HAP-1 (cell line): Measurements from ENCODE around the gene LRRC74A.
"Not testable (repeated sequence)": the region's sequence is repeated elsewhere in the genome, so short reads cannot be mapped to it uniquely, and the experiment has no call there.

ENCODE experiments used
- DNase-seq, 2 experiments: peaks; one replicate each; pipeline ENCODE4 v3.0.0-alpha.2; 2016 to 2020; ENCODE audit warnings: low spot score in 2 of 2
- H3K27me3 ChIP-seq: fragments of 250-450 bp; sonication (Bioruptor Pico); 2 replicates; pipeline ENCODE4 v1.5.1; 2020; ENCODE audit warnings: low read depth, mild to moderate bottlenecking, moderate library complexity
- H3K36me3 ChIP-seq: fragments of 250-450 bp; sonication (Bioruptor Pico); replicated peaks from 2 replicates; pipeline ENCODE4 v1.5.1; 2020; ENCODE audit warnings: mild to moderate bottlenecking
- H3K4me1 ChIP-seq: fragments of 250-450 bp; sonication (Bioruptor Pico); 2 replicates; pipeline ENCODE4 v1.5.1; 2020; ENCODE audit warnings: mild to moderate bottlenecking
- H3K4me3 ChIP-seq: fragments of 250-450 bp; sonication (Bioruptor Pico); 2 replicates; pipeline ENCODE4 v1.5.1; 2020; ENCODE audit warnings: mild to moderate bottlenecking, moderate library complexity
- H3K9me3 ChIP-seq: fragments of 250-450 bp; sonication (Bioruptor Pico); 2 replicates; pipeline ENCODE4 v1.5.1; 2020; ENCODE audit warnings: mild to moderate bottlenecking, moderate library complexity
- in situ Hi-C: fragments of 300-500 bp; cut with MboI; formaldehyde crosslinking; loops from 3 replicates; pipeline ENCODE4 v1.14.3; 2020; ENCODE audit warnings: low sequenced_read_pairs, inconsistent platforms, mixed read lengths

The LRRC74A gene

GRCh38 chr14:76900682-76901081, 74.5 kb downstream of the LRRC74A start:
- Histone ChIP-seq H3K4me1 (peaks cover 4% of the 10 kb centered on the region), H3K27me3 (no peaks in the 10 kb centered on the region), H3K9me3 (no peaks in the 10 kb centered on the region), H3K4me3 (no peak overlapping the region), H3K36me3 (no peaks in the 10 kb centered on the region)
- in situ Hi-C loops = no loop called here
- DNase-seq = no peak

DNA sequence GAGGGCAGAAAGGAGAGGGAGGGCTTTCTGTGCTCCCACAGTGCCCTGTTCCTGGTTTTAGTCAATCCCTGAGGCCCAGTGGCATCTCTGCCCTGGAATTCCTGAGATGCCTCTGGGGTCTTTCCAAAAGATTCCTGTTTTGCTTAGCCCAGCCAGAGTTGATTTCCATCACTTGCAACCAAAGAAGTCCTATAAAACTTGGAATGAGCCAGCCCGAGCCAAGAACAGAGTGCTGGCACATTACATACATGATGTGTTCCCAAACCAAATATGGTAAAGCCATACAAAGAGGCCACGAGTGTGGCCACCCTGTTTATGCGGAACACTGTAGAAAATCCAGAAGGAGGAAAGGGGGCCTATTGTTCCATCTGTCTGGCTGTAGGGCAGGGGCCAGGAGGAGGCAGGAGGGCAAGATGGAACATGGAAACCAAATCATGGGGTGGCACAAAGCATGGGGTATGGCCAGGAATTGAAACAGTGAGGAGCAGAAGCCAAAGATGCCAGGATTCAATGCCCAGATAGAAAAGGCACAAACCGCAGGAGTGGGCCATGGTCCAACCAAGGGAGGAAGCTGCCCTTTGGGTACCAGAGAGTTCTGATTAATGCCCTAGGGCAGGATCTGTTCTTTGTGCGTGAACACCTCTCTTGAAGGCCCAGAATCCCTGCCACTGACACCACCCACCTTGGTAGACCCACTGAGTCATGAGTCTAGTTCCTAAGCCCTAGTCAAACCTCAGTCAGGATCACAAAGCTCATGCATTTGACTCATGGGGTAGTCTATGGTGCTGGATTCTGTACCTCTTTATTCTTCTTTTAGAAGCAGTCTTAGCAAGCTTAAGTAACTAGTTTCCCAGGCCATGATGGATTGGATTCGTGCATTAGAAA, 75.2 kb downstream of the LRRC74A start:
- Histone ChIP-seq H3K4me3 (no peak overlapping the region), H3K27me3 (no peaks in the 10 kb centered on the region), H3K36me3 (no peaks in the 10 kb centered on the region), H3K4me1 (peaks cover 4% of the 10 kb centered on the region), H3K9me3 (no peaks in the 10 kb centered on the region)
- no peak for DNase-seq
- in situ Hi-C loops = no loop called here

DNA sequence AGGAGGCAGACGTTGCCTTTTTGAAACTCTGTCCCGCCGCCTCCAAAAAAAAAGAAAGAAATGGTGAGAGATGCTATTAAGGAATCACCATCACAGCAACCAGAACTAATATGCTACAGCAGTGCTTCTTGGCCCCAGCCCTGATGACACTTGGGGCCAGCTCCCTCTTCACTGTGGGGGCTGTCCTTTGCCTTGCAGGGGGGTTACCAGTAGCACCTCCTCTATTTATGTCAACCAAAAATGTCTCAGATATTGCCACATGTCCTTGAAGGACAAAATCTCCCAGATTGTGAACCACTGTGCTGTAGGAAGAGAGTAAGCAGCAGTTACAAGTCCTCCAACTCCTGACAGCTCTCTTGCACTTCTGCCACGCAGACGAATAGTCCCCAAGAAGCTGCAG, 76.4 kb downstream of the LRRC74A start:
- DNase-seq = no peak
- no peaks in the 10 kb centered on the region for H3K9me3 ChIP-seq
- H3K27me3 ChIP-seq = no peaks in the 10 kb centered on the region
- H3K36me3 ChIP-seq = no peaks in the 10 kb centered on the region
- no peak overlapping the region for H3K4me3 ChIP-seq
- H3K4me1 ChIP-seq = peaks cover 4% of the 10 kb centered on the region
- in situ Hi-C loops = no loop called here

DNA sequence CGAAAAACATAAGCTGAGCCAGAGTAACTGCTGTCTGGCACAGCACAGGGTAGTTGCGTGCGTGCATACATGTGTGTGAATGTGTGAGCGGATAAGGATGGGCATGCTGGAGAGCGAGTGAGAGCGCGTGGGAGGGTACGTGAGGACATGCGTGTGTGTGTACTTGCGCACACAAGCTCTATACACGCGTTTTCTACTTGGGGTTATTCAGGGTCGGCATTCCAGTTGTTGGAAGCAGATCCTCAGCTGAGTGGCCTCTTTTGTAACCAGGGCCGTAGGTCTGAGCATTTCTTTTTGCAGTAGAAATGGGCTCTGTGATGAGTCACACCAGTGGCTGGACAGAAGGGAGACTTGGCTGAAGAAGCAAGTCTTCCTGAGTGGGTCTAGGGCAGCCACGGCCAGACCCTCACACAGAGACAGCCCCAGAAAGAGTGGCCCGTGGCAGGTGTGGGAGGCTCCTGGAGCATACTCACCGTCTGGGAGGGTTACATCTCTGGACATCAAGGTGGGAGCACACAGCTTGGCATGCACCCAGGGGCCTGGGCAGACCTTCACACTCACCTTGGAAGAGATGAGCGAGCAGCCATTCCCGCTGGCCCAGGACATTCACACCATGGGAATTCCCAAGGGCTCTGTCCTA, 78.0 kb downstream of the LRRC74A start:
- Histone ChIP-seq H3K4me3 (no peak overlapping the region), H3K27me3 (no peaks in the 10 kb centered on the region), H3K9me3 (no peaks in the 10 kb centered on the region), H3K36me3 (no peaks in the 10 kb centered on the region), H3K4me1 (peaks cover 4% of the 10 kb centered on the region)
- DNase-seq = no peak
- in situ Hi-C loops = no loop called here

DNA sequence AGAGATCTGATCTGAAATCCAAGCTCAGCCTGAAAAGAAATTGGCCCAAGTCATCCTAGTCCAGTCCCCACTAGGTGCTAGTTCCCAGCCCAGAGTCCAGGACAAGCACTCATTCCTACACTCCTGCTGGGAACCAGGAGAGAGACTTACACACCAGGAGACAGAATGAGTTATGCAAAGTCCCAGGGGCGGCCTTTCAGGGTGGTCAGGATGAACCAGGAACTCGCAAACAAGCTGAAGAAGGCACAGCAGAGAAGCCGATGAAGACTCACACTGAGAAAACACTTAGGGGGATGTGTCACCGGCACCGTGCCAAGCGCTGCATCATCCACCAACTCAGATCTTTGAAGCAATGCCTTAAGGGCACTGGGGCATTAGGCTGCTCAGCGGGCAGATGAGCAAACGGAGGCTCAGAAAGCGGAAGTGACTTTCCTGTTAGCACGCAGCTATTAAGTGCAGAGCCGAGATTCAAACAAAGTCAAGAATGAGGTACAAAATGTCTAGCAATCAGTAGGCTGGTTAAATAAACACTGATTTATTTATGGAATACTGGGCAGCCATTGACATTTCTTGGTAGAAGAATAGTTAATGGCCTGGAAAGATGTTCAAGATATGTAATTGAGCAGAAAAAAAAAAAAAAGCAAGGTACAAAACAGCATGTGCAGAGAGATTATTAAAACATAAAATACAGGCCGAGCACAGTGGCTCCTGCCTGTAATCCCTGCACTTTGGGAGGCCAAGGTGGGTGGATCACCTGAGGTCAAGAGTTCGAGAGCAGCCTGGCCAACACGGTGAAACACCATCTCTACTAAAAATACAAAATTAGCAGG, 78.7 kb downstream of the LRRC74A start:
- Histone ChIP-seq H3K4me3 (no peak overlapping the region), H3K27me3 (no peaks in the 10 kb centered on the region), H3K4me1 (peaks cover 4% of the 10 kb centered on the region), H3K9me3 (no peaks in the 10 kb centered on the region), H3K36me3 (no peaks in the 10 kb centered on the region)
- DNase-seq = peak in 1 of 2 experiments; percentile 52
- in situ Hi-C loops = no loop called here

DNA sequence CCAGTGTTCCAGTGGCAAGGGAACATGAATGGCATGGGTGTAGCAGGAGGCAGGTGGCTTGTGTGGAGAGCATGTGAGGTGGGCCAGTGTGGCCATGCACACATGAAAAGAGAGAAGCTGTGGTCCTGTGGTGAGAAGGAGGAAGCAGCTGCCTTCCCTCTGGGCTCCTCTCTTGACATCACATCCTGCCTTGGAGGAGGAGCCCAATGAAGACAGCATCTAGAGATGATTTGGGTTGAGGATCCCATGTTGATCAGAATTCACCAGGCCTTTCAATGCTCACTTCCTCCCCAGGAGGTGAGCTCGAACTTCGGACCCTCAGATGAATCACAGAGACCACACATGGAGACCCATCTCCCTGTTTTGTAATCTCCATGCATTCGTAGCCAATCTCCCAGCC, 82.6 kb downstream of the LRRC74A start:
- no peaks in the 10 kb centered on the region for H3K27me3 ChIP-seq
- peaks cover 7% of the 10 kb centered on the region for H3K4me1 ChIP-seq
- H3K4me3 ChIP-seq = no peak overlapping the region
- in situ Hi-C loops = no loop called here
- no peak for DNase-seq
- H3K36me3 ChIP-seq = no peaks in the 10 kb centered on the region
- H3K9me3 ChIP-seq = no peaks in the 10 kb centered on the region

DNA sequence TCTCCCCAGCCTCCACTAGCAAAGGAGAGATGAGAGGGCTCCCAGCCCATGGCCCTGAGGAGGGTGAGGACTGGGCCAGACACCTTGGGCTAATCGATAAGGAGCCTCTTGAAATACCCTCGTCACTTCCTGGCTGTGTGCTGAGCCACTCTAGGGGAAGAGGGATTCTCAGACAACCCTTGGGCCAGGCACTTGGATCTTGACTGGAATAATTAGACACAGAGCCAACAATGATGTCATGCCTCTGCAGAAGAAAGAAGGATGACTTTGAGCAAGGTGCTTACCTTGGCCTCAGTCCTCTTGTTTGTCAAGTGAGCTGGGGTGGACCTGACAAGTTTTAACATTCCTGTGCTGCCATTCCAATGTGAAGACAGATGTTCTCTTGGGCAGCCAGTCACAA, 83.1 kb downstream of the LRRC74A start:
- no peaks in the 10 kb centered on the region for H3K36me3 ChIP-seq
- no peak for DNase-seq
- H3K4me1 ChIP-seq = peaks cover 7% of the 10 kb centered on the region
- in situ Hi-C loops = no loop called here
- H3K4me3 ChIP-seq = no peak overlapping the region
- no peaks in the 10 kb centered on the region for H3K9me3 ChIP-seq
- H3K27me3 ChIP-seq = no peaks in the 10 kb centered on the region

GRCh38 chr14:76910371-76910890, 84.2 kb downstream of the LRRC74A start:
- Histone ChIP-seq H3K4me1 (peaks cover 2% of the 10 kb centered on the region; the same call in 1 of the 2 replicates), H3K4me3 (no peak overlapping the region), H3K9me3 (no peaks in the 10 kb centered on the region), H3K36me3 (no peaks in the 10 kb centered on the region), H3K27me3 (no peaks in the 10 kb centered on the region)
- in situ Hi-C loops = loop anchor here (5.0 kb wide), 1 partner anchor 147 kb away; no protein-coding TSS in a partner anchor
- DNase-seq = no peak

GRCh38 chr14:76911473-76911872, 85.3 kb downstream of the LRRC74A start:
- Histone ChIP-seq H3K9me3 (no peaks in the 10 kb centered on the region), H3K27me3 (no peaks in the 10 kb centered on the region), H3K36me3 (no peaks in the 10 kb centered on the region), H3K4me1 (peaks cover 2% of the 10 kb centered on the region; the same call in 1 of the 2 replicates), H3K4me3 (no peak overlapping the region)
- in situ Hi-C loops = loop anchor here (5.0 kb wide), 1 partner anchor 146 kb away; no protein-coding TSS in a partner anchor
- no peak for DNase-seq

- H3K4me3 ChIP-seq, DNase-seq, H3K36me3 ChIP-seq, H3K27me3 ChIP-seq, H3K9me3 ChIP-seq: not testable (repeated sequence)
- peaks cover 13% of the 10 kb centered on the region for H3K4me1 ChIP-seq
- in situ Hi-C loops = loop anchor here (5.0 kb wide), 1 partner anchor 143 kb away; no protein-coding TSS in a partner anchor
These were observed 88.4 kb downstream of the LRRC74A start for GRCh38 chr14:76914533-76915081.

DNA sequence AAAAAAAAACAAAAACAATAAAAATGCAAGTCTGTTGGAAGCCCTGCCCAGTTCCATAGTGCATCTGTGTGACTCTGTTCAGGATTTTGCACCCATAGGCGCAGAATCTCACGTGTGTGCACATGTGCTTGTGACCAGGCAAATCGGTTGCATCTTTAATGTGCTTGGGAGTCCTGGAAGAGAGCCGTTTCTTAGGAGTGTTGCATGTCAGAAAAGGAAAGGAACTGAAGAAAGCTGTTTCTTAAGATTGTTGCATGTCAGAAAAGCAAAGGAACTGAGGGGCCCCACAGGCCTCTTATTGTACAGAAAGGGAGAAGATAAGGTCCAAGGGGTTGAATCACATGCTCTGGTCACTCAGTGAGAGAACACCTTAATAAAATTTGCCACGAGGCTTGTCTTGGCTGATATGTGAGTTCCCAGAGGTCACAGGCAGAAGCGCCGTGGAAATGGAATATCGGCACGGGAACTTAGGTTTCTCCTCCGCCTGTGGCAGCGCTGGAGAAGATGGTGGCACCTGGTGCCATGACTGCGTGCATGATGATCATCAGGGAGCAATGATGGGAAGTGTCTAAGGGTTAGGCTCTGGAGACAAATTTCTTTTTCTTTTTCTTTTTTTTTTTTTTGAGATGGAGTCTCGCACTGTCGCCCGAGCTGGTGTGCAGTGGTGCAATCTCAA, 90.0 kb downstream of the LRRC74A start:
- Histone ChIP-seq H3K4me1 (peaks cover 21% of the 10 kb centered on the region), H3K27me3 (no peaks in the 10 kb centered on the region), H3K36me3 (no peaks in the 10 kb centered on the region), H3K9me3 (no peaks in the 10 kb centered on the region), H3K4me3 (no peak overlapping the region)
- no peak for DNase-seq
- in situ Hi-C loops = no loop called here

GRCh38 chr14:76917158-76917596, 91.0 kb downstream of the LRRC74A start:
- Histone ChIP-seq H3K4me3 (no peak overlapping the region), H3K4me1 (peaks cover 21% of the 10 kb centered on the region), H3K36me3 (no peaks in the 10 kb centered on the region), H3K27me3 (no peaks in the 10 kb centered on the region), H3K9me3 (no peaks in the 10 kb centered on the region)
- peak; percentile 65 to 80 for DNase-seq
- in situ Hi-C loops = no loop called here
